Central memory CD8-positive, alpha-beta T cell (primary cell): ENCODE measurements around the gene LIN7A.
"Not testable (repeated sequence)": the region's sequence is repeated elsewhere in the genome, so short reads cannot be mapped to it uniquely, and the experiment has no call there.

Source experiments
- ATAC-seq: fragments of 150-1000 bp; cut with Tn5 transposase; replicated peaks from 2 replicates; pipeline ENCODE4 v1.10.0; 2022; ENCODE audit warnings: mild to moderate bottlenecking, moderate FRiP score, moderate number of reproducible peaks; ENCODE audit not compliant: poor library complexity, severe bottlenecking; ENCODE audit errors: extremely low read depth
- DNase-seq, 2 donors: peaks; one replicate each; pipeline ENCODE4 v3.0.0; 2021; ENCODE audit warnings: low spot score in 2 of 2
- H3K27ac Mint-ChIP-seq: one replicate; pipeline ENCODE4 v1.8.0; 2022; ENCODE audit warnings: low read depth, mild to moderate bottlenecking, moderate library complexity, mixed read lengths
- H3K27me3 Mint-ChIP-seq: one replicate; pipeline ENCODE4 v1.8.0; 2022; ENCODE audit warnings: mixed read lengths
- H3K36me3 Mint-ChIP-seq: one replicate; pipeline ENCODE4 v1.8.0; 2022; ENCODE audit warnings: mild to moderate bottlenecking, moderate library complexity, mixed read lengths; ENCODE audit not compliant: insufficient read depth
- H3K4me1 Mint-ChIP-seq: one replicate; pipeline ENCODE4 v1.8.0; 2022; ENCODE audit warnings: mixed read lengths
- H3K4me3 Mint-ChIP-seq: one replicate; pipeline ENCODE4 v1.8.0; 2022; ENCODE audit warnings: mild to moderate bottlenecking, moderate library complexity, mixed read lengths
- H3K9me3 Mint-ChIP-seq: one replicate; pipeline ENCODE4 v1.8.0; 2022; ENCODE audit warnings: mixed read lengths

Gene LIN7A

DNA sequence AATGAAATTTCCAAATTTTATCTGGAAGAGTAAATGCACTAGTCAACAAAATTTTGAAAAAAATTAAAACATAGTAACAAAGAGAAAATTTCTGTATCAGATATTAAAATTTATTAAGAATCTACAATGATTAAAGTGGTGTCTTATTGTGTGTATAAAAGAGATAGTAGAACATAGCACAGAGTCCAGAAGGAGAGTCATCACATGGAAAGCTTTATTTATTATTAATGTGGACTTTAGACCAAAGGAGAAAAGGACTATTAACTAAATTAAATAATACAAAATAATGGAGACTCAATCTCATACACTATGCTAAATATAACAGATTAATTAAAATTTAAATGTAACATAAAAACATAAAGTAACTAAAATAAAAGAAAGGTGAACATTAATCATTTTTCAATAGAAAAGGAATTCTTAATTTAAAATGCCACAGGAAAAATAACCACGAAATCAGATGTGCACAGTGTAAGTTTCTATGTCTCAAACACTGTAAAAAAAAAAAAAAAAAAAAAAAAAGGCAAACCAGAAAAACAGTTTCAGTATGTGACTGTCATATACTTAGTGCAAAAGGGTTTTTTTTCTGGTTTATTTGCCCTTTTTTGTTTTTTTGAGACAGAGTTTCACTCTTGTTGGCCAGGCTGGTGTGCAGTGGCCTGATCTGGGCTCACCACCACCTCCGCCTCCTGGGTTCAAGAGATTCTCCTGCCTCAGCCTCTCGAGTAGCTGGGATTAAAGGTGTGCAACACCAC, 125.6 kb downstream of the LIN7A start:
- no peaks in the 10 kb centered on the region for H3K4me1 Mint-ChIP-seq
- H3K9me3 Mint-ChIP-seq: peaks cover 11% of the 10 kb centered on the region
- H3K27me3 Mint-ChIP-seq: no peaks in the 10 kb centered on the region

DNA sequence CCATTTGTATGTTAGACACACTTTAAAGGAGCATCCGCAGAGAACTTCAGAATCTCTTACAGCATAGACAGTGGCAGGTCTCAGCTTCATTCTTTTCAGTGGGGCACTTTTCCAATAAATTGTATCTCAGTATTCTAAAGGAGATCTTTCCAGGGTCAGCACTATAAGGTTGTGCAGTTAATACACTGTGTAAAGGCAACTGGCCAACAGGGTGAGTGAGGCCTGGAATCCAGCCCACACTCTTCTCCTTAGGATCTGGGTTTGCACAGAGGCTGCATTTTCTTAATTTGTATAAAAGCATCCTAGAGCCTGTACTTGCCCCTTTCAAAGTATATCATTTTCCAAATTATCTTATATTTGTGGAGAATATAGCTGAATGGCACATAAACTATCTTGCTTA, 126.9 kb downstream of the LIN7A start:
- Mint-ChIP-seq H3K9me3 (peaks cover 11% of the 10 kb centered on the region), H3K4me3 (no peak overlapping the region), H3K27me3 (no peaks in the 10 kb centered on the region), H3K36me3 (no peaks in the 10 kb centered on the region), H3K27ac (no peak overlapping the region), H3K4me1 (no peaks in the 10 kb centered on the region)
- no peak for DNase-seq
- no peak for ATAC-seq

More for the DNA sequence above, 125.6 kb downstream of the LIN7A start:
- ATAC-seq (no peak), DNase-seq (no peak)
- no peak overlapping the region for H3K4me3 Mint-ChIP-seq
- H3K36me3 Mint-ChIP-seq: no peaks in the 10 kb centered on the region
- no peak overlapping the region for H3K27ac Mint-ChIP-seq

DNA sequence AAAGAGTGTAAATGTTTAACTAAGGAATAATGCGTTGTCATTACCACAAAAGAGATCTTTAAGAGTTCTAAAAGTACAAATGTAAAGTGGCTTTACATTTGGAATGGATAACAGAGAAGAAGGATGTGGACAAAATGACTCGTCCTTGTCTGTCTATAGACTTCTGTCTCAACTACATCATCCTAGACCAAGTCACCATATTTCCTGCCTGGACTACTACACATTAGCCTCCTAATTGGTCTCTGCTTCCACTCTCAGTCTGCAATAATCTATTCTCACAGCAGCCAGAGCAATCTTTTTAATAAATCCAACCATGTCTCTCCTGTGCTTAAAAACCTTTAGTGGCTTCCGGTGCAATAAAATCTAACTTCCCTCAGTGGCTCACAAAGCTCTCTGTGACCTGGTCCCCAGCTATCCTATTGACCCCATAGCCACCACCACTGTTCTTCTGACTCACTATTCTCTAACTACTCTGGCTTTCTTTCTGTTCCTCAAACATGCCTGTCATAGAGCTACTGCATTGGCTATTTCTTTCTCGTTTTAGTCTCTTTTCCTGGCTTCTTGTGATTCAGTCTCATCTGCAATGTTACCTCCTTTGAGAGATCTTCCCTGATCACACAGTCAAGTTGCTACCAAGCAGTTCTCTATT, 130.0 kb downstream of the LIN7A start:
- no peak overlapping the region for H3K27ac Mint-ChIP-seq
- no peak for ATAC-seq
- peaks cover 11% of the 10 kb centered on the region for H3K9me3 Mint-ChIP-seq
- no peak overlapping the region for H3K4me3 Mint-ChIP-seq
- no peaks in the 10 kb centered on the region for H3K36me3 Mint-ChIP-seq
- no peak for DNase-seq
- H3K27me3 Mint-ChIP-seq: no peaks in the 10 kb centered on the region
- H3K4me1 Mint-ChIP-seq: no peaks in the 10 kb centered on the region

DNA sequence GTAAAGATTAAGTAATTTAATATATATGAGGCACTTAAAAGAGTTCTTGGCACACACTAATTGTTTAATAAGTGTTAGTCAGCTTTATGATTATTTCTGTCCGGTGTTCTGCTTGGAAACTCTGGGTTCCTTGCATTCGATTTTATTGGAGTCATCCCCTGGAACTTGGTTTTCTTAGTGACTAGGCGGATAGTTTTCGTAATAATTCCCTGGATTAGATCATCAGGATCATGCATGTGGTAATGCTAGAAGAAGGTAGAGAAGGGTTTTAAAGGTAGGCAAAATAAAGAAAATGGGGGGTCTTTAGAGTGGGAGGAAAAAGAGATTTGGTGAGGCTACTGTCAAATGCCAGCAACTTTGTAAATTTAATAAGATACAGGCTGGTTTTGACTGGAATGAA, 132.6 kb downstream of the LIN7A start:
- no peak overlapping the region for H3K4me3 Mint-ChIP-seq
- no peaks in the 10 kb centered on the region for H3K36me3 Mint-ChIP-seq
- H3K27ac Mint-ChIP-seq: no peak overlapping the region
- no peak for DNase-seq
- peaks cover 6% of the 10 kb centered on the region for H3K9me3 Mint-ChIP-seq
- no peaks in the 10 kb centered on the region for H3K4me1 Mint-ChIP-seq
- no peaks in the 10 kb centered on the region for H3K27me3 Mint-ChIP-seq
- ATAC-seq: no peak

DNA sequence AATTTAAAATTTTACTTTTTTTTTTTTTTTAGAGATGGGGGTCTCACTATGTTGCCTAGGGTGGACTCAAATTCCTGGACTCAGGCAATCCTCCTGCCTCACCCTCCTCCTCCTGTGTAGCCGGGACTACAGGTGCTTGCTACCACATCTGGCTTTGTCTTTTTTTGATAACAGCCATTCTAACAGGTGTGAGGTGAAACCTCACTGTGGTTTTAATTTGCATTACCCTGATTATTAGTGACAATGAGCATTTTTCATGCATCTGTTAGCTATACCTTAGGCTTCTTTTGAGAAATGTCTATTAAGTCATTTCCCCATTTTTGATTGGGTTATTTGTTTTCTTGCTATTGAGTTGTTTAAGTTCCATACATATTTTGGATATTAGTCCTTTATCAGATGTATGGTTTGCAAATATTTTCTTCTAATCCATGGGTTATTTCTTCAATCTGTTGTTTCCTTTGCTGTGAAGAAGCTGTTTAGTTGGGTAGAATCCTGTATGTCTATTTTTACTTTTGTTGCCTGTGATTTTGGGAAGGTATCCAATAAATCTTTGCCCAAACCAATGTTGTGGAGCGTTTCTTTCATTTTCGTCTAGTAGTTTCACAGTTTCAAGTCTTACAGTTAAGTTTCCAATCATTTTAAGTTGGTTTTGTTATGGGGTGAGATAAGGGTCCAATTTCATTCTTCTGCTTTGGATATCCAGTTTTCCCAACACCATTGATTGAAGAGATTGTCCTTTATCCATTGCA, 134.9 kb downstream of the LIN7A start:
- Mint-ChIP-seq H3K4me1 (no peaks in the 10 kb centered on the region), H3K9me3 (peaks cover 2% of the 10 kb centered on the region), H3K4me3 (no peak overlapping the region), H3K27me3 (no peaks in the 10 kb centered on the region), H3K36me3 (no peaks in the 10 kb centered on the region), H3K27ac (no peak overlapping the region)
- ATAC-seq (no peak), DNase-seq (no peak)

DNA sequence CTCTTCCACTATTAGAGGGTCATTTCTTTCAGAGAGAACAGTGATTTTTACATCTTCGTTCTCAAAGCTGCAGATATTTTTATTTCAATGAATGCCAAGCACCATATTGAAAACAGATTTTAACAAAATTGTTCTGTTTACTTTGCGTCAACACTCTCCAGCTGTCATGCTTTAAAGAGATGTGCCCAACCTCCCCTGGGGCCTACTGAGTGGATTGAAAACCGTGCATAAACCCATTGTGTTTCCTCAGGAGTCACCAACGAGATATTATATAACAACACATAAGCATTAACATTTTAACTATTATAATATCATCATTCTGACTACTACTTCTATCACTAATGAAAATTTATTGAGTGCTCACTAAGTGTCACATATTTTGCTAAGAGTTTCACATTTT, 139.5 kb downstream of the LIN7A start:
- H3K4me1 Mint-ChIP-seq: no peaks in the 10 kb centered on the region
- H3K27me3 Mint-ChIP-seq: no peaks in the 10 kb centered on the region
- DNase-seq (no peak), ATAC-seq (no peak)
- no peak overlapping the region for H3K27ac Mint-ChIP-seq
- no peak overlapping the region for H3K4me3 Mint-ChIP-seq
- H3K36me3 Mint-ChIP-seq: no peaks in the 10 kb centered on the region
- no peaks in the 10 kb centered on the region for H3K9me3 Mint-ChIP-seq

DNA sequence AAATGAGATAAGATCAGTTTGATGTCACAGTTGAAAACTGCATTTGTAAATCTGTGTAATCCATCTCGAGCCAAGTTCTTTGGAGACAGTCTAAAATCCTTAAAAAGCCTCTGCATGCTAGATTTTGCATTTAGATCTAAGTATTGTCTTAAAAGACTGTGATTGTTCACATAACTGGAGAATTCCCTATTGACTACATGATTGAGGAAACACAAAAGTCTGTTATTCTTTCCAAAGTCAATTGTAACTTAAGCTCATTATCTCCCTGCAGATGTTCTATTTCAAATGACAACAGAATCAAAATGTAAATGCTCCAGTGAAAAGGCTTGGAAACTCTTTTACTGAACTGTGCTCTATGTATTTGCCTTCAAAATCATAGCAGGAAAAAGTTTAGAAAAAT, 143.2 kb downstream of the LIN7A start:
- Mint-ChIP-seq H3K4me3 (no peak overlapping the region), H3K36me3 (no peaks in the 10 kb centered on the region), H3K9me3 (no peaks in the 10 kb centered on the region), H3K27me3 (no peaks in the 10 kb centered on the region), H3K27ac (no peak overlapping the region), H3K4me1 (no peaks in the 10 kb centered on the region)
- ATAC-seq (no peak), DNase-seq (no peak)

DNA sequence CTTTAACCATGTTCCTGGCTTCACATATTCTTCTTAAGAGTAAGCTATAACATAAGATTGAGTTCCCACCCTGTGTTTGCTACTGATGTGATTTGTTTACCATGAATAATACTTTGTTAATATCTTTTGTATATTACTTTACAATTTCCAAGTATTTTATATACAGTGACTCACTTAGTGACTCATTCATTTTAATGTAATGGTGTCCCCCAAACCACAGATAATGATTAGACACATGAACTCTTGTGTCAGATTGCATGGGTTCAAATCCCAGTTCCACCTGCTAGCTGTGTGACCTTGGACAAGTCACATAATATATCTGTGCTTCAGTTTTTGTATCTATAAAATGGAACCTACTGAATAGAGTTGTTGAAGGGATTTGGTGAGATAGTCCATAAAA, 144.9 kb downstream of the LIN7A start:
- no peaks in the 10 kb centered on the region for H3K36me3 Mint-ChIP-seq
- no peak overlapping the region for H3K27ac Mint-ChIP-seq
- peaks cover 5% of the 10 kb centered on the region for H3K9me3 Mint-ChIP-seq
- H3K27me3 Mint-ChIP-seq: no peaks in the 10 kb centered on the region
- H3K4me1 Mint-ChIP-seq: no peaks in the 10 kb centered on the region
- ATAC-seq (no peak), DNase-seq (no peak)
- H3K4me3 Mint-ChIP-seq: no peak overlapping the region

DNA sequence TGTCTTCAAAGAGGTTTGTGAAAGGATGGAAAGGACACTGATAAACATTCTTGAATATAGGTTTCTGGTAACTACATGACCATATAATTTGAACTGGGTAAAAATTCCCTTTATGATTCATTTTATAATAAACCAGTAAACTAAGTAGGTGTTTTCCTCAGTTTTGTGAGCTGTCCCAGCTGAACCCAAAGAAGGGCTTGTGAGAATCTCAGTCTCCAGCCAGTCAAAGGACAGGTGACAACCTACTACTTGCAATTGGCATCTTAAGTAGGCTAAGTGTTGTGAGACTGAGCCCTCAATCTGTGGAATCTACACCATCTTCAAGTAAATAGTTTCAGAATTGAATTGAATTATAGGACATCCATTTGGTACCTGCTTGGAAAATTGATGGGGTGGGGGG, 145.9 kb downstream of the LIN7A start:
- H3K4me1 Mint-ChIP-seq: no peaks in the 10 kb centered on the region
- H3K4me3 Mint-ChIP-seq: no peak overlapping the region
- no peaks in the 10 kb centered on the region for H3K36me3 Mint-ChIP-seq
- H3K9me3 Mint-ChIP-seq: peaks cover 15% of the 10 kb centered on the region
- no peak for DNase-seq
- no peak for ATAC-seq
- no peaks in the 10 kb centered on the region for H3K27me3 Mint-ChIP-seq
- no peak overlapping the region for H3K27ac Mint-ChIP-seq

DNA sequence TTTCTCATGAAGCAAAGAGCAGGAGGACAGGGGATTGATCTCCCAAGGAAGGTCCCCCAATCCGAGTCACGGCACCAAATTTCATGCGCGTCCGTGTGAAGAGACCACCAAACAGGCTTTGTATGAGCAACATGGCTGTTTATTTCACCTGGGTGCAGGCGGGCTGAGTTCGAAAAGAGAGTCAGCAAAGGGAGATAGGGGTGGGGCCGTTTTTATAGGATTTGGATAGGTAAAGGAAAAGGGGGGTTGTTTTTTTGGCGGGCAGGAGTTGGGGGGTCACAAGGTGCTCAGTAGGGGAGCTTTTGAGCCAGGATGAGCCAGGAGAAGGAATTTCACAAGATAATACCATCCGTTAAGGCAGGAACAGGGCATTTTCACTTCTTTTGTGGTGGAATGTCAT, 149.3 kb downstream of the LIN7A start:
- H3K4me3 Mint-ChIP-seq, ATAC-seq, H3K27ac Mint-ChIP-seq, H3K36me3 Mint-ChIP-seq, DNase-seq, H3K4me1 Mint-ChIP-seq, H3K27me3 Mint-ChIP-seq: not testable (repeated sequence)
- peaks cover 29% of the 10 kb centered on the region for H3K9me3 Mint-ChIP-seq

DNA sequence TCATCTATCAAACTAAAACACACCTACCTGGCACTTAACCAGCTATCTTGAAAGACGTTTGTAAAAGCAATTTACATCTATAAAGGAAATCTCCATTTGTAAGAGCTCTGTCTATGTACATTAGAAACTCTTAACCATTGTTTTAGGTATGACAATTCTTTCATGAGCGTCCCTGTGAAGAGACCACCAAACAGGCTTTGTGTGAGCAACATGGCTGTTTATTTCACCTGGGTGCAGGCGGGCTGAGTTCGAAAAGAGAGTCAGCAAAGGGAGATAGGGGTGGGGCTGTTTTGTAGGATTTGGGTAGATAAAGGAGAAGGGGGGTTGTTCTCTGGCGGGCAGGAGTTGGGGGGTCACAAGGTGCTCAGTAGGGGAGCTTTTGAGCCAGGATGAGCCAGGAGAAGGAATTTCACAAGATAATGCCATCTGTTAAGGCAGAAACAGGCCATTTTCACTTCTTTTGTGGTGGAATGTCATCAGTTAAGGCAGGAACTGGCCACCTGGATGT, 154.7 kb downstream of the LIN7A start:
- ATAC-seq, H3K4me3 Mint-ChIP-seq, H3K4me1 Mint-ChIP-seq, H3K27me3 Mint-ChIP-seq, H3K36me3 Mint-ChIP-seq, H3K27ac Mint-ChIP-seq, DNase-seq: not testable (repeated sequence)
- H3K9me3 Mint-ChIP-seq: peaks cover 41% of the 10 kb centered on the region

DNA sequence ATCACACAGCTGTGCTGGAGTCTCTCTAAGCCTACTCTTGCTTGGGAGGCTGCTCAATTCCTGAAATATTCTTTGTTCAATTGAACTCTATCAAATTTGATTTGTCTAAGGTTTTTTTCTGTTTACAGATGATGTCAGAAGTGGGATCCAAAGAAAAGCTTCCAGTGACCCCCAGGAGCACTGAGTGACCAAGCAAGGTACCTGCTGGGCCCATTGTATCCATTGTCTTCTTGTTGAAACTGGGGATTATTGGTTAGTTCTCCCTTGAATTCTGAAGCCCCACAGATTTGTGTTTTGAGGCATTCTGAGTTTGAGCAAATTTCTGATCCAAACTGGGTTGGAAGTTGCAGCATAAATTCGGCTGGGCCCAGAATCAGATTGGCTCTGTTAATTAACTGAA, 156.4 kb downstream of the LIN7A start:
- no peaks in the 10 kb centered on the region for H3K4me1 Mint-ChIP-seq
- no peak overlapping the region for H3K27ac Mint-ChIP-seq
- H3K27me3 Mint-ChIP-seq: no peaks in the 10 kb centered on the region

DNA sequence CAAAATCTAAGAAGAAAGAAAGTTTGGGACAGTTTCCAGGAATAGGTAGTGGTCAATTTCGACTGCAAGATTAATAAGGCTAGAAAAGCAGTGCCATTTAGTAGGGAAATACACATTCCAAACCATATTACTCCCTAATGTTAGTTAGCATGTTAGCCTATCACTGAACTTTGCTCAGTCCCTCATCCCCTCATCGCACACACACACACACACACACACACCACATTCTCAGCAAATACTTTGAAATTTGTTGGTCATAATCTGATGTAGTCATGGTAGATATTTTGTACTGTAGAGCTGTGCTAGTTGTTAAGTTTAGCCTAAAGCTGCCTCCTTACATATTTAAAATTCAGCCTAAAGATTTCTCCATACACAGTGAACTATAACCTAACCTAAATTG, 157.0 kb downstream of the LIN7A start:
- Mint-ChIP-seq H3K27me3 (no peaks in the 10 kb centered on the region), H3K27ac (no peak overlapping the region), H3K36me3 (no peaks in the 10 kb centered on the region), H3K4me3 (no peak overlapping the region), H3K9me3 (peaks cover 38% of the 10 kb centered on the region), H3K4me1 (no peaks in the 10 kb centered on the region)
- DNase-seq: no peak
- ATAC-seq: no peak

More for the DNA sequence above, 156.4 kb downstream of the LIN7A start:
- Mint-ChIP-seq H3K9me3 (peaks cover 38% of the 10 kb centered on the region), H3K36me3 (no peaks in the 10 kb centered on the region), H3K4me3 (no peak overlapping the region)
- ATAC-seq (no peak), DNase-seq (no peak)
